ENCODE measurements around the gene TSHZ2.
"Not testable (repeated sequence)": the region's sequence is repeated elsewhere in the genome, so short reads cannot be mapped to it uniquely, and the experiment has no call there.

TSHZ2 gene

GRCh38 chr20:53434662-53435061 is 462.5 kb downstream of the TSHZ2 start:
- DNase-seq, result no peak

GRCh38 chr20:53436927-53437326 is 464.8 kb downstream of the TSHZ2 start:
- not testable (repeated sequence) for DNase-seq

GRCh38 chr20:53438368-53438767 is 466.2 kb downstream of the TSHZ2 start:
- DNase-seq, result no peak

- DNase-seq, result no peak
Observed at GRCh38 chr20:53439046-53439445, 466.9 kb downstream of the TSHZ2 start.

- DNase-seq, result no peak
Observed at GRCh38 chr20:53439616-53440015, 467.5 kb downstream of the TSHZ2 start.

- no peak for DNase-seq
Observed at GRCh38 chr20:53444401-53445149, 472.4 kb downstream of the TSHZ2 start.

- no peak for DNase-seq
Observed at GRCh38 chr20:53445321-53445731, 473.2 kb downstream of the TSHZ2 start.

GRCh38 chr20:53445932-53446331 is 473.8 kb downstream of the TSHZ2 start:
- no peak for DNase-seq

GRCh38 chr20:53447316-53447715 is 475.2 kb downstream of the TSHZ2 start:
- DNase-seq, result no peak

GRCh38 chr20:53448426-53448825 is 476.3 kb downstream of the TSHZ2 start:
- DNase-seq, result no peak

- no peak for DNase-seq
Observed at GRCh38 chr20:53448875-53449274, 476.7 kb downstream of the TSHZ2 start.

- no peak for DNase-seq
Observed at GRCh38 chr20:53453076-53453475, 480.9 kb downstream of the TSHZ2 start.

GRCh38 chr20:53454675-53455276 is 482.6 kb downstream of the TSHZ2 start:
- DNase-seq, result no peak

GRCh38 chr20:53463101-53463972 is 491.2 kb downstream of the TSHZ2 start:
- DNase-seq, result no peak

GRCh38 chr20:53466279-53466678 is 494.1 kb downstream of the TSHZ2 start:
- no peak for DNase-seq

GRCh38 chr20:53468587-53468986 is 496.4 kb downstream of the TSHZ2 start:
- DNase-seq, result no peak

- not testable (repeated sequence) for DNase-seq
Observed at GRCh38 chr20:53472859-53473258, 500.7 kb downstream of the TSHZ2 start.

GRCh38 chr20:53480913-53481312 is 508.8 kb downstream of the TSHZ2 start:
- no peak for DNase-seq

GRCh38 chr20:53487461-53488200 is 515.5 kb downstream of the TSHZ2 start:
- no peak for DNase-seq

GRCh38 chr20:53488775-53489272 is 516.7 kb downstream of the TSHZ2 start:
- no peak for DNase-seq

GRCh38 chr20:53489528-53489927 is 517.4 kb downstream of the TSHZ2 start:
- DNase-seq, result no peak

Measured in nucleus accumbens (tissue), 56 donors.